CD1c-positive myeloid dendritic cell (primary cell): Measurements from ENCODE around the gene TRAPPC3.

Experiments
- DNase-seq: peaks from one replicate; pipeline ENCODE4 v3.0.0-alpha.2; 2016; ENCODE audit errors: extremely low spot score

The TRAPPC3 gene

DNA sequence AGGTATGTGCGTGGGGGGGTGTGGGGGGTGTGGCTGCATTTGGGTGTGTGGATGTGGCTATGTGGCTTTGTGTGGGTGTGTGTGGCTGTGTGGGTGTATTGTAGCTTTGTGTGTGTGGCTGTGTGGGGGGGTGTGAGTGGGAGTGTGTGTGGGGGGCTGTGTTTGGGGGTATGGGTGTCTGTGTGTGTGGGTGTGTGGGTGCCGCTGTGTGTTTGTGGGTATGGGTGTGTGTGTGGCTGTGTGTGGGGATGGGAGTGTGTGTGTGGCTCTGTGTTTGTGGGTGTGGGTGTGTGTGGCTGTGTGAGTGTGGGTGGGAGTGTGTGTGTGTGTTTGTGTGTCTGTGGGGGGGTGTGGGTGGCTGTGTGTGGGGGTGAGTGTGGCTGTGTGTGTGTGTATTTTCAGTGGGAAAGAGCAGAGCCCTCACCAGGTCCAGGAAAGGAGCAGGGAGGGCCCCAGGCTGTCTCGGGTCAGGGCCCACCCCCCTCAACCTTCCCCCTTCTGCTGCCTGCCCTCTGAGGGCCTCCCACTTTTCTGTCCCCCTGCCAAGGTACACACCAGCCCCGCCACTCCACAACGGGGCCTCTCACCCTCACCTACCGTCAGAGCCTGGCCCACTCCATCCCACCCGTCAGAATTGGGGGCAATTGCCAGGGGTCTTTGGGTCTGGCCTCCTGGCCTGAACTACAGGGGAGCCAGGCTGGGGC is 22.3 kb downstream of the TRAPPC3 start:
- DNase-seq = no peak

DNA sequence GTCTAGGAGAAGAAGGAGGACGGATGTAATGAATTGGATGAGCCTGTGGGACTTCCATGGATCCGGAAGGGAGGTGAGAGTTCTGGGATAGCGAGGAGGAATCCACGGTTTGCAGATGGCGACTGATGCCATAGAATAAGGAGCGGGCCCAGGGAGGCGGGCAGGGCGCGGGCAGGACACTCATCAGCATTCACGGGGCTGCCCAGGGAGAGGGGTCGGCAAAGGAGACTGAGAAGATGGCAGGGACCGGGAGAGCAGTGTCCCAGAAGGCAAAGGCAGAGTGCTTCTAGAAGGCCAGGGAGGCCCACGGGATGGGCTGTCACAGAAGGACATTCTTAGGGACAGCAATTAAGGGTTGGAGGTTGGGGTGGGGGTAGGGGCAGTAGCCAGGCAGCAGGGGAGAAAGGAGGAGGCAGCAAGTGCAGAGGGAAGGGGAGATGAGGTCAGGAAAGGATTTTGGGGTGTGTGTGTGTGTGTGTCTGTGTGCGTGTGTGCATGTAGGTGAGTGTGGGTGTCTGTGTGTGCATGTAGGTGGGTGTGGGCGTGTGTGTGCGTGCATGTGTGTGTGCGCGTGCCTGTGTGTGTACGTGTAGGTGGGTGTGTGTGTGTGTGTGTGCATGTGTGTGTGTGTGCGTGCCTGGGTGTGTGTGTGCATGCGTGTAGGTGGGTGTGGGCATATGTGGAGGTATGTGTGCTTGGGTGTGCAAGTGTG is 23.1 kb downstream of the TRAPPC3 start:
- DNase-seq = no peak

DNA sequence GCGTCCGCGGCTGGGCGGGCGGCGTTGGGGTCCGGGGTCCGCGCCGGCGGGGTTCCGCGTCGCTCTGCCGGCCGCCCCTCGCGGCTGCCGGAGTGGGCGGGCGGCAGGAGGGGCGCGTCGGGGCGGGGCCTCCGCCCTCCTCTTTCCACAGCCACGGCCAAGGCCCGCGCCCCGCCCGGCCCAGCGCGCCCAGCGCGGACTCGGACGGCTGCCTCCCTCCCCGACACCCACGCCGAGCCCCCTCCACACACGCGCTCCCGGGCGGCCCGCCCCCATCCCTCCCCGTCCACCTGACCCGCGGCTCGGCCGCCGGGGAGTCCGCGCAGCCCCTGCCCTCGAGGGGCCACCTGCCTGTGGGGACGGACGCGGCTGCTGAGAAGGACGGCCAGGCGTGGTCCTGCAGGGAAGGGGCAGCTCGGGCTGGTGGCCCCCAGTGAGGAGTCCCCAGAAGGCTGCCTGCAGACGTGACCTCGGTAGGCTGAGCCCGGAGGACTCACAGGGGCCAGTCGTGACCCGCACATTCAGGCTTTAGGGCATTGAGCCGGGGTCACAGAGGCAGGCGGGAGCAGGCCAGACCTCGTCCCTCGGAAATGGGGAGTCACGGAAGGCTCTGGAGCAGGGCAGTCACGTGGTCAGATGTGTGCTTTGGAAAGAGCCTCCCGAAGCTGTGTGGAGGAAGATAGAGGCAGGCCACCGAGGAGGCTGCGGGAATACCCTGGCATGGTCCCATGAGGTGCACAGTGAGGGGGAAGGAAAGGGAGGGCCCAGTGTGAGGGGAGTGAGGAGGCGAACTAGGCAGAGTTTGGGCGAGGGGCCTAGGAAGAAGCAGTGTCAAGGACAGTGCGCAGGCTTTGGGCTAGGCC is 23.9 kb downstream of the TRAPPC3 start, which contains the start of gene COL8A2:
COL8A2 (minus strand) TSS at position 94 of the 863 bp plus-strand sequence. CDS start 24,980 bp downstream, outside the sequence.
- peak; percentile 8 for DNase-seq

DNA sequence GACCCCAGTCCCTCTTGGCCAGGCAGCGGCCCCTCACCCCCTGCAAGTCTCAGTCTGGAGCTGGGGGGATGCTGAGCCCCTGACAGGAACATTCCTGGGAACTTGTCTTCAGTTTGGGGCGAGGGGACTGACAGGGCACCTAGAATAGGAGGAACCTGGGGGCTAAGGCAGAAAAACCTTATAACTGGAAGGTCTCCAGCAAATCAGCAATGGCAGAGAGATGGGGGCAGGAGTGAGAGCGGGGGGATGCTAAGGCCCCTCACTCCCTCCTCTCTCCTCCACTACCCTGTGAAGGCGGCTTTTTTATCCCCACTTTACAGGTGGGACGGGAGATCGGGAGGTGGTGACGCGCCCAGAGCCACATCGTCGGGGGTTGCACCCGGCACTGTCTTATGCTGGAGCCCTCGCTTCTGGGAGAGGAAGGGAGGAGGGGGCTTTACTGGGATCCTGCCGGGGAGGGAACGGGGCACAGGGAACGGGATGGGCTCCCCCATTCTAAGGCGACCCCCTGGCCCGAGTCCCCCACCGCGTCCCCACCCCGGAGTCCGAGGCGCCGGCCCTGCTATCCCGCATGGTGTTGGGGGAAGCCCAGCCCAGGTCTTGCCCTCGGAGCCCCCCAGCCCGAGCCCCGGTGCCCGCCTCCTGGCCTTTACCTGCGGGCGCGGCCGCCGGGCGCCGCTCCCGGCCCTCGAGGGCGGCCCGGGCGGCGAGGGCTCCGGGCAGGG is 24.7 kb downstream of the TRAPPC3 start:
- DNase-seq = no peak

DNA sequence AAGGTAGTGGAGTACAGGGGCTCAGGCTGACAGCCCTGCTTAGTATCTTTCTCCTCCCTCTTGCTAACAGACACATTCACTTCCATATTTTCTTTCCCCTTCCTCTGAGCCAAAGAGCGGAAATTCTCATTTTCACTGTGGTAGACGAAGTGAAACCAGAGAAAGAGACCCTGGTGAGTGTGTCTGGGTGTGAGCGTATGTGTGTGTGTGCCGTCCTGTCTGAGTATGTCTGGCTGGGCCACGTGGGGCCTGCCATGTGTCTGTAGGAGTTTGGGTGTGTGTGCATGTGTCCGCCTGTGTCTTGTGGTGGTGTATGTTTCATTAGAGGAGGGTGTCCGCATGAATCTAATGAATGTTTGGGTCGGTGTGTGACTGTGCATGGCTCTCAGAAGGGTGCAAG is 25.9 kb downstream of the TRAPPC3 start:
- peak; percentile 91 for DNase-seq

DNA sequence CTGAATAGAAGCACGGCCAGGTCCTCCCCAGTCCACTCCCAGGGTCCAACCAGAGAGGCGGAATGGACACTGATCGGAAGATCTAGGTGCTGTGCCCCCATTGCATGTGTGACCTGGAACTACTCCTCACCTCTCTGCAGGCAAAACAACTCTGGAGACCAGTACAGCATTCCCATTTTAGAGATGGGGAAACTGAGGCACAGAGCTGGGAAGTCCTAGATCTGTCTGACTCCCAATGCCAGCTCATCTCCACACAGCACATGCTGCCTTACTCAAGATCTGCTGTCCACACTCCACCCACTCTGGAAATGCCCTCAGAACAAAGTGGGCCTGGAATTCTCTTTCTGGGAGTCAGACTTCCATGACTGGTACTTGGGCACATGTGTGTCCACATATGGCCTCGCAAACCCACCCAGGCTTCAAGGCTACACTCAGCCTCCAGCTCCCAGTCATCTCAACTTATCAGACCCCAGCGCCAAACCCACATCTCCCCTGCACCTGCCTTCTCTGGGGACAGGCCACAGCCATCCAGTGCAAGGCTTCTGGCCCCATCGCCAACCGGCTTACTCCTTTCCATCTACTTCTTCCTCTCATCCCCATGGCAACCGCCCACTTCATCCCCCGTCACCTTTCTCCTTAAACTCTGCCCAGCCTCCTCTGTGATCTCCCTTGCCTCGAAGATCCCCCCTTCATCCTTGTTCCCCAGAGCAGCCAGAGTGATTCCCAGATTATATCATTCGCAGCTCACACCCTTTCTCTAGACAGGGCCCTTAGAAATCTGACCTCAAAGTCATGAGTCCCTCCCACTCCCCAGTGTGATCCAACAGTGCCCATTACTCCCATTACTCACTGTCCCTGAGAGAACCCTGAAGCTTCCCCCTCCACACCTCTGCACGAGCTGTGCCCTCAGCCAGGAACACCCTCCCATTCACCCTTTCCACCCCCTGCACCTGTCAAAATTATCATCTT is 26.9 kb downstream of the TRAPPC3 start:
- peak; percentile 59 for DNase-seq

DNA sequence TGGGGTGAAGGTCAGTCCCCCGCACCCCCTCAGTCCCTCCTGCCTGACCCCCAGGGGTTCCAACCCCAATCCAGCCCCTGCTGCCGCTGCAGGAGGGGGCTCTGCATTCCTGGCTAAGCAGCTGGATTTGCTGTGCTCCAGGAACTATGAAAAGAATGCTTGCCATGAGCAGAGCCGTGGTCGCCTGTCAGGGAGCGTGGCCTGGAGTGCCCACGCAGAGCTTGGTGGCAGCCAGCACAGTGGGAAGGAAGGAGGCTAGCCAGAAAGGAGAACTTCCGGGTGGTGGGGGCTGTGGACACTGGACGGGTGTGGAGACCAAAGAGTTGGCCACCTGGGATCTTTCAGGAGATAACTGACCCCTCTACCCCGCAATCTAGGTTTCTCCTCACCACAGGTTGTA is 29.8 kb downstream of the TRAPPC3 start:
- DNase-seq = peak; percentile 68

DNA sequence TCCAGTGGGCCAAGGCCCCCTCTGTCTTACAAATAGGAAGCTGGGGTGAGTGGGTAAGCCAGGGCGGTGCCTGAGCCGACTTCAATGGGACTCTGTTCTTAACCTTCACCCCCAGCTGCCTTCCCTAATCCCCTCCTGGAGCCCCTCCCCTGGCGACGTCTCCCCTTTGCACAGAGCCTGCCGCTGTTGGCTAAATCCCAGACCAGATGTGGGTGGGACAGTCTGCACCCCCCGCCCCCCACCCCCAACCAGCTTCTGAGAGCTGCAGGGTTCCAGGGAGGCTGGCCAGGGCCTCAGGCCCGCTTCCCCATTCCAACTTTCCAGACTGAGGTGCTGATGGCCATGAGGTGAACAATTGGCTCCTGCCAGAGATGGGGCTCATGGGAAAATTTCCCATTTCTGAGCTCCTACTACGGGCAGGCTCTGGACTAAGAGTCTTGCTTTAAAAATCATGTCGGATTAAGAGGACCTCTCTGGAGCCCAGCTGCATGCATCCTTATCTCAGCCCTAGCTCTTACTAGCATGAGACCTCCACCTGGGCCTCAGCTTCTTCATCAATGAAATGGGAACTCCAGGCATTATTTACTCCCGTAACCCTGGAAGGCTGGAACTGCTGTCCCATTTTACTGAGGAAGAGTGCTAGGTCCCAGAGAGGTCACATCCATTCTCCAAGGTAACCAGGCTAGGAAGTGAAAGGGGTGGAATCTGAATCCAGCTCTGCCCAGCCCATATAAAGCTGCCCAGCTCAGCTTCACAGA is 30.7 kb downstream of the TRAPPC3 start:
- no peak for DNase-seq

DNA sequence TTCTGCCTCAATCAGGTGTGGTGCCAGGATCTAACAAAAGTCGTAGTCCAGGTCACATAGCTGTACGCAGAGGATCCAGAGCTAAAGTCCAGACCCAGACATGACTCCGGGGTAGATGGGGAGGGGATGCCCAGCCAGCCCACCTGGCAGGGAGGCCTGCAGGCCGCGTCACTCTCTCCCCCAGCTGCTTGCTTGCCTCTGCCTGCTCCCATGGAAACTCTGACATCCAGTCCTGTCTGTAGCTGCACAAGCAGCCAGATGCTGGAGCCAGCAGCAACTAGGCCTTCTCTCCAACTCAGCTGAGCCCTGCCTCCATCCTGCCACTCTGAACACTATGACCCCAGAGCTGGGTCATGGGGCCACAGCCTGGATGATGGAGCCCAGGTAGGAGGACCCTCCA is 32.4 kb downstream of the TRAPPC3 start:
- no peak for DNase-seq

DNA sequence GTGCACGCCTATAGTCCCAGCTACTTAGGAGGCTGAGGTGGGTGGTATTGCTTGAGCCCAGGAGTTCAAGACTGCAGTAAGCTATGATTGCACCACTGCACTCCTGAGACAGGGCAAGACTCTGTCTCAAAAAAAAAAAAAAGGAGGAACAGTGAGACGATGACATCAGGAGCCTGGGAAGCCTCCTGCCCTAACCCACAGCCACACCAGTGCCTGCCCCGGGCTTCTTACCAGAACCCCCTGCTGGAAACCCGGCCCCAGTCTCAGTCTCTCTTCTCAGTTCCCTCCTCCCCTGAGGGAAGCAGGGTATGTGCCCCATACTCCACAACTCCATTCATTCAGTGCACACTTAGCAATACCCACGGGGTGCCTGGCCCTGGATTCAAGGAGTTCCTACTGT is 33.4 kb downstream of the TRAPPC3 start:
- peak; percentile 78 for DNase-seq

DNA sequence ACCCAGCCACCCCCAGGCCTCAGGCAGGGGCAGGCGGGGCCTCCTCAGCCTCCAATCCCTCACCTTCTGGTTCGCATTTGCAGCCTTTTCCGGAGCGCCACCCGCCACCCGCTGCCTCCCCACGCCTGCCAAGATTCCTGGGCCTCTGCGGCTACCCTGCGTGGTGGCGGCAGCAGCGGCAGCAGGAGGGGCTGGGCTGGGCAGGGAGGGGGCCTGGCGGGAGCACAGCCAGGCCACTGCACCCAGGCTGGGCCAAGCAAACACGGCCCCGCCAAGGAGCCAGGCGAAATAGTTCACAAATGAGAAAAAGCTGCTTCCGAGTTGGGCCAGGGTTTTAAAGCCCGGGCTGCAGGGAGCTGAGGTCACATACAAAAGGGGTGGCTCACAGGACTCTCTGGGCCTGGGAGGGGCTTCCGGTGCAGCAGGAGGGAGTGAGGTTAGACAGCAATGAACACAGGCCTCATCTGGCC is 34.1 kb downstream of the TRAPPC3 start:
- DNase-seq = no peak

DNA sequence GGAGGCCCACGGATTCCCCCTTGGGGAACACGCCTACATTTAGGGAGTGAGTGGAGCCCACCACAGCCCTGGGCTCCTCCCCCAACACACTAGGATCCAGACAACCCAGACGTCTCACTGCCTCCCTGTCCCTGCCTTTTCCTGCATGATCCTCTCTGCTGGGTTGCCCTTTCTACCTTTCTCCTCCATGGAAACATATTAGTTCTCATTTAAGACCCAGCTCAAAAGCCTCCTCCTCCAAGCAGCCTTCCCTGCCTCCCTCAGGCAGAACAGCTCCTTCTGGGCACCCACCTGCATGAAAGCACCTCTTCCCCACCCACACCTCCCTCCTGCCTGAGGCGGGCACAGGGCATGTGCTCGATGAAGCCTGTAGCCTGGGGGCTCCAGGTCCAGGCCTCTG is 34.9 kb downstream of the TRAPPC3 start:
- no peak for DNase-seq

DNA sequence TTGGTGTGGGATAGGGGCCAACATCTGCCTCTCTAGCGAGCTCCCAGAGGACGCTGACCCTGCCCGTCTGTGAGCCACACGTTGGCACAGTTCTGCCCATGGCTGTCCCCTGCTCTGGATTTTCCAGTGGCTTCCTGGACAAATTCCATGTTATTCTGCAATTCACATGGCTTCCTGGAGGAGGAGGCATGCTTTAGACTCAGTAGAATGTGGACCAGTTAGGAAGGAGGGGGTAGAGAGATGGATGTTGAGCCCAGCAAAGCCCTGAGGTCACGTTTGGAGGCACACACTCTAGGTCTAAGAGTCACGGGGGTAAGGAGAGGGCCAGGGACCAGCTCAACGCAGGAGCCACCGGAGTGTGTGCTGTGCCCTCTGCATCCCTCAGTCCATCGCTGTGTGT is 36.5 kb downstream of the TRAPPC3 start:
- DNase-seq = no peak

DNA sequence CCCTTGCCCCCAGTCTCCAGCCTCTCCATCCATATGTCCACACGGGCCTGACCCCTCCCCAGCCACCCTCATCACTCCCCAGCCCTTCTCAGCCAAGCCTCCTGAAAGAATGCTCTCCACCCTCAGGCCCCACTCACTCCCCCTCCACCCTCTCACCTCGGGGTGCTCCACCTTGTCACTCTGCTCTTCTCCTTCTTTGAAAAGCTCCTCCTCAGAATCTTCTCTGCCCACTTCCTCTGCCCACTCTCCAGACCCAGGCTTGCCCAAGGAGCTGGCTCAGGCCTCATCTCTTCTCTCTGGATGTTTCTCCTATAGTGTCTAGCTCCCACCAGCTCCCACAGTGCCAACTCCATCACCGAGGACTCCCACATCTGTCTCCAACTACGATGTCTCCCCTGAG is 38.1 kb downstream of the TRAPPC3 start:
- DNase-seq = no peak

DNA sequence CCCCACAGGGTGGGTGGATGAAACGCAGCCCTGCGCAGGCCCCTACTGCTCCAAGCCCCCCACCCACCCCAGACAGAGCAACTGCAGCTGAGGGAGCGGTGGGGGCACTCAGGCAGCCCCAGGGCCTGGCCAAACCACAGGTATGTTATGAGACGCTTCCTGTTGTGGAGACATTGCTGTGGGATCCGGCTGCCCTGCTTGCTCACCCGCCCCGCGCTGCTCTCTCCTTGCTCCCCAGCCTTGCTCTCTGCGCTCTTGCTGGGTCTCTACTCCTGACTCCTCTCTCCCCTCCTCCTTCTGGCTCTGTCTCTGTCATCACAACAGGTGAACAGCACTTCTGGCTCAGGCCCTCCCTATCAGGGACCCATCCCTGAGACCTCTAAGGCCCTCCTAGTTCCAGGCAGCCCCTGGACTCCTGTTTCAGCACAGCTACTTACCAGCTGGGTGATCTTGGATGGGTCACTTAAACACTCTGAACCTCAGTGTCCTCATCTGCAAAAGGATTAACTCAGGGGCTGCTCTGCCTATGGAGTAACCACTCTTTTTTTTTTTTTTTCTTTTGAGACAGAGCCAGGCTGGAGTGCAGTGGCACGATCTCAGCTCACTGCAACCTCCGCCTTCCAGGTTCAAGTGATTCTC is 40.1 kb downstream of the TRAPPC3 start:
- no peak for DNase-seq

DNA sequence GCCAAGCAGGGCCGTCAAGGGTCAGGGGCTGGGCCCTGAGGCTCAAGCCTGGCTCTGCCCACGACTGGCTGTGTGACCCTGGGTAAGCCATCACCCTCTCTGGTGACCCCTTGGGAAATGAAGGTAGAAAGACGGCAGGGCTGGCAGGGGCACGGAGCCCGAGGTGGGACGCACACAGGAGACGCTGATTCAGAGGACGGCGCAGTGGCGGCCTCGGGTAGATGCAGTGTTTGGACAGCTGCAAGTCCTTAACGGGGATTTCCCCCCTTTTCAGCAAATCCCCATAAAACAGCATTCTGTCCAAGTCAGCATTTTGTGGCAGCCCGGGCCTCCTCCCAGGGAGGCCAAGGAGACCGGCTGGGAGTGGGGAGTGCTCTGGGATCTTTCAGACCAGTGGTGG is 41.0 kb downstream of the TRAPPC3 start:
- no peak for DNase-seq

DNA sequence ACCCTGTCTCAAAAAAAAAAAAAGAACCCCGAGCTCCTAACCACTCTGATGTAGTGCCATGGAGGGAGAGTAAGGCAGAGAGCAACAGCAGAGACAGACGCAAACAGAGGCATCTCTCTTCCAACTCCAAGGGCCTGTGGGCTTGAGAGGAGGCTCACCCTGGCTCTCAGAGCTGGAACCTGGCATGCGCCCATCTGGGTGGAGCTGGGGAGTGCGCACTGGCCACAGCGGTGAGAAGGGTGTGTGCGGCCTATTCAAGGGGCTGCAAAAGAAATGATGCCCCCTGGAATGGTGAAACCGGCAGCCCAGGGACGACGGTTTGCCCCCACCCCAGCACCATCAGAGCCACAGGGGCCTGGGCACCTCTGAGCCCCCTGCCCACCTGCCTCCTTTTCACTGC is 41.9 kb downstream of the TRAPPC3 start:
- DNase-seq = no peak

DNA sequence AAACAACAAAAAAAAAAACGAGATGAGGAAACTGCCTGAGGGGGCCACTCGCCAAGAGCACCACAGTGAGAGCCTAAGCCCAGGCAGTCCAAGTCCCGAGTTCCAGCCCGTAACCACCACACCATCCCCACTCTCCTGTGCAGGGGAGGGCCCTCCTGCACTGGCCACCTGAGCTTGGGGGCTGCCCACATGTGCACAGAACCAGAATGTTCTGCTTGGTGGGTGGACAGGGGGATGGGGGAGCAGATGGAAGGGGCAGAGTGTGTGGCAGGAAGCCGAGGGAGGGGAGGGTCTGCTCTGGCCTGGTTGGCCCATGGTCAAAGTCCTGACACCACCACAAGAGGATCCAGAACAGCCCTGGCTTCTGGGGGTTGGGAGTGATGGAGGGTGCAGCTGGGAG is 43.0 kb downstream of the TRAPPC3 start:
- DNase-seq = no peak

DNA sequence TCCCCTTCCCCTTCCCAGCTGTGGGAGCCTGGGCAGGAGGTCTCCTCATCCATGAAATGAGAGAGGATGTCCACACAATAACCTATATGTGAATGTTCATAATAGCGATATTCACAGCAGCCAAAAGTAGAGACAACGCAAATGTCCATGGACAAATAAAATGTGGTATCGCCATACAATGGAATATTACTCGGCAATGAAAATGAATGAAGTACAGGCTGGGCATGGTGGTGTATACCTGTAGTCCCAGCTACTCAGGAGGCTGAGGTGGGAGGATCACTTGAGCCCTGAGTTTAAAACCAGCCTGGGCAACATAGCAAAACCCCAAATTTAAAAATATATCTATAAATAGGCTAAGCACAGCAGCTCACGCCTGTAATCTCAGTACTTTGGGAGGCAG is 47.7 kb downstream of the TRAPPC3 start:
- DNase-seq = no peak
